ENCODE measurements around the gene LDAF1. TPM values are rescaled to one million over a fixed set of nuclear protein-coding genes. Genes with fewer than 3 reads are reported as not detected.

LDAF1 gene
- total and polyA plus RNA-seq, 10 donors: 6.3 to 22.1 (median 12.0) TPM

DNA sequence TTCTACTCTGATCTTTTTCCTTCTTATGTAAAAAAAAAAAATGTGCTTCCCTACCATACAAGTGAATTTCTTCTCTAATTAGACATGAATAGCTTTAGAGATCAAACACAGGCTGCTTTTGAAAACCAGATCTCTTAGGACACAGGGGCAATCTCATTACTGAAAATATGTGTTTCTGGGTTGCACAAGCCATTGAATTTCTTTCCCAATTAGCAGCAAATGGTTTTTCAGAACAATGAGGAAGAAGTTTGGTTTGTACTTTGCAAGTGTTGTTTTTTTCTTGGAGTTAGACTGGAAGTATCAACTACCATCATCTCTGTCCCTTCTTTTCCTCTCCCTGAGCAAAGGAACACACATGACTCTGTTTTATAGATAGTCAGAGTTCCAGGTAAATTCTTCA is 69.4 kb downstream of the LDAF1 start:
- no peak for TF ChIP-seq POLR2AphosphoS5 (IDR thresholded peaks at IDR 0.05)
- no peak overlapping the region for H3K4me3 ChIP-seq
- H3K4me1 ChIP-seq: no peaks in the 10 kb centered on the region
- DNase-seq: no peak
- no peaks in the 10 kb centered on the region for H3K9me3 ChIP-seq
- intact Hi-C loops (cut with DNase I; ENCODE audit: low total_unique reads): no loop called here
- H3K27ac ChIP-seq: no peak overlapping the region
- no peaks in the 10 kb centered on the region for H3K36me3 ChIP-seq
- peaks cover 0 to 27% (median 3%) of the 10 kb centered on the region in 7 donors for H3K27me3 ChIP-seq (replicated peaks in 1 of 7)

GRCh38 chr16:21228361-21228872 is 69.9 kb downstream of the LDAF1 start:
- intact Hi-C loops (cut with DNase I; ENCODE audit: low total_unique reads): no loop called here
- H3K36me3 ChIP-seq: no peaks in the 10 kb centered on the region
- 22 to 71% (median 52%) methylated on average over 2 of the region's 2 CpGs for WGBS, 5 donors
- H3K27me3 ChIP-seq (replicated peaks in 1 of 7): peaks cover 0 to 22% (median 3%) of the 10 kb centered on the region in 7 donors
- DNase-seq: no peak
- no peak overlapping the region for H3K4me3 ChIP-seq
- H3K27ac ChIP-seq: no peak overlapping the region
- H3K4me1 ChIP-seq: no peaks in the 10 kb centered on the region
- no peaks in the 10 kb centered on the region for H3K9me3 ChIP-seq
- TF ChIP-seq POLR2A (IDR thresholded peaks at IDR 0.05): no peak
- no peak for TF ChIP-seq CTCF (IDR thresholded peaks at IDR 0.05 in 8 of 11, conservative IDR thresholded peaks at IDR 0.05 in 3 of 11)
- TF ChIP-seq POLR2AphosphoS5 (IDR thresholded peaks at IDR 0.05): no peak

Other genes with a start within 250 kb of the LDAF1 start
- not detected for gene DNAH3, start 7.8 kb upstream of the LDAF1 start, total RNA-seq
- gene DNAH3, start 7.8 kb upstream of the LDAF1 start, polyA plus RNA-seq: under 1 TPM in 2 of 3 donors, not detected in 1; 0.02 to 0.03 TPM
- gene ZP2, start 52.9 kb downstream of the LDAF1 start, total RNA-seq: not detected
- not detected for gene ZP2, start 52.9 kb downstream of the LDAF1 start, polyA plus RNA-seq
- not detected for gene ANKS4B, start 75.0 kb downstream of the LDAF1 start, total RNA-seq
- under 1 TPM in 1 of 3 donors, not detected in 2; 0.03 TPM for gene ANKS4B, start 75.0 kb downstream of the LDAF1 start, polyA plus RNA-seq
- gene CRYM, start 119.6 kb downstream of the LDAF1 start, total RNA-seq: 1 to 10 TPM in 2 of 7 donors, under 1 TPM in 2, not detected in 3; 0.40 to 1.5 (median 0.93) TPM
- gene CRYM, start 119.6 kb downstream of the LDAF1 start, polyA plus RNA-seq: under 1 TPM; 0.22 to 0.61 (median 0.26) TPM

All from spleen (tissue), 11 donors.